BJ (cell line): Measurements from ENCODE around the gene ASGR2. TPM values are rescaled to one million over a fixed set of nuclear protein-coding genes. Genes with fewer than 3 reads are reported as not detected.
"Not testable (repeated sequence)": the region's sequence is repeated elsewhere in the genome, so short reads cannot be mapped to it uniquely, and the experiment has no call there.

Experiments
- CTCF ChIA-PET: fragments of 350-600 bp; formaldehyde crosslinking; extraction: SDS; loops from one replicate; lab custom pipeline; 2021; ENCODE audit warnings: antibody characterized with exemption, inconsistent platforms; lab: Yijun Ruan, JAX
- POLR2A ChIA-PET: fragments of 300-600 bp; sonication (Branson Sonifier 250); formaldehyde crosslinking; extraction: SDS; loops from one replicate; lab custom pipeline; 2021; ENCODE audit warnings: antibody characterized with exemption; lab: Charles Lee
- DNase-seq: peaks from one replicate; pipeline ENCODE4 v3.0.0-alpha.2; 2011; ENCODE audit warnings: low read depth
- H3K27me3 ChIP-seq: 2 replicates; pipeline ENCODE4 v1.6.0; 2011; ENCODE audit warnings: low read length; ENCODE audit not compliant: control insufficient read depth, insufficient read depth
- H3K36me3 ChIP-seq: 2 replicates; pipeline ENCODE4 v1.5.1; 2011; ENCODE audit warnings: low read length; ENCODE audit not compliant: control insufficient read depth, insufficient read depth
- H3K4me3 ChIP-seq: 2 replicates; pipeline ENCODE4 v1.5.1; 2011; ENCODE audit warnings: low read depth, mild to moderate bottlenecking, control low read depth, low read length
- polyA minus RNA-seq: library from RNA; depleted of rRNA, polyadenylated mRNA; stranded (reverse); fragments of >200 nt; gene quantifications from 2 replicates; pipeline ENCODE4 v1.2.3, GENCODE V29; 2011; rRNA and poly(A)+ RNA removed
- polyA plus RNA-seq: library from polyadenylated mRNA; depleted of rRNA; stranded (reverse); fragments of >200 nt; gene quantifications from 2 replicates; pipeline ENCODE4 v1.2.3, GENCODE V29; 2011; rRNA removed
- TF ChIP-seq, protein P1 (sequence below): IDR thresholded peaks from 2 replicates; pipeline ENCODE4 v1.5.1; 2011; ENCODE audit warnings: low read depth, mild to moderate bottlenecking, control low read depth, inconsistent platforms, low read length, moderate library complexity; ENCODE audit not compliant: insufficient read depth

Gene ASGR2, protein sequence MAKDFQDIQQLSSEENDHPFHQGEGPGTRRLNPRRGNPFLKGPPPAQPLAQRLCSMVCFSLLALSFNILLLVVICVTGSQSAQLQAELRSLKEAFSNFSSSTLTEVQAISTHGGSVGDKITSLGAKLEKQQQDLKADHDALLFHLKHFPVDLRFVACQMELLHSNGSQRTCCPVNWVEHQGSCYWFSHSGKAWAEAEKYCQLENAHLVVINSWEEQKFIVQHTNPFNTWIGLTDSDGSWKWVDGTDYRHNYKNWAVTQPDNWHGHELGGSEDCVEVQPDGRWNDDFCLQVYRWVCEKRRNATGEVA
- polyA plus RNA-seq (not detected in 2 replicates), polyA minus RNA-seq (not detected in 2 replicates)

DNA sequence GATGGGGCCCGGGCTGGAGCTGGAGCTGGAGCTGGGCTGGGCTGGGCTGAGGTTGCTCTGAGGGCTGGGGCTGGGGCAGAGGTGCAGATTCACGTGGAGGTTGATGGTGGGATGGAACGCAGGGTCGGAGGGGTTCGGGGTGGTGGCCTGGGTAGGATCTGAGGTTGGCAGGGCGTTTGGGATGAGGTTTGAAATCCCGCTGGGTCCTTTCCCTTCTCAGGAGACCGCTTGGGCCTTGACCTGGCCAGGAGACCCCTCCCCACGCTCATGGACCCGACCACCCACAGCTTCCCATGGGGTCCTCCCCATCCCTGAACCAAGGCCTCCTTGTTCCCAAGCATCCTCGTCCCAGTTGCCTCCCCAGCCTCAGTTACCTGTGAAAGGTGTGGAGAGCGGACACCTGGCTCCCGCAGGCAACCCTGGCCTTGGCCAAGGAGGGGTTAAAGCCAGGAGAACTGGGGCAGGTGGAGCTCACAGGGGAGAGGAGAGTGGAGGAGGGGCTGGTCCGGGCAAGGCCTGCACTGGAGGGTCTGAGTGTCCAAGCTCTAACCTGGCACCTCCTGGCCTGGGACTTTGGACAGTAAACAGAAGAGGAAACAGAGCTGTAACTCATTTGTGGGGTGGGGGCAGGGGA, at the start of gene ASGR2:
ASGR2 (minus strand) TSS at position 582 of the 634 bp plus-strand sequence. CDS start 582 bp downstream, outside the sequence.
- H3K36me3 ChIP-seq: no peaks in the 10 kb centered on the region
- ChIA-PET CTCF (interaction anchor here (1.5 kb wide), 1 partner anchor 23 kb away, joined by 5 read pairs; no protein-coding TSS in a partner anchor), POLR2A (no interaction called here)
- no peak within 1 kb of the TSS for H3K4me3 ChIP-seq
- TF ChIP-seq, protein P1, sequence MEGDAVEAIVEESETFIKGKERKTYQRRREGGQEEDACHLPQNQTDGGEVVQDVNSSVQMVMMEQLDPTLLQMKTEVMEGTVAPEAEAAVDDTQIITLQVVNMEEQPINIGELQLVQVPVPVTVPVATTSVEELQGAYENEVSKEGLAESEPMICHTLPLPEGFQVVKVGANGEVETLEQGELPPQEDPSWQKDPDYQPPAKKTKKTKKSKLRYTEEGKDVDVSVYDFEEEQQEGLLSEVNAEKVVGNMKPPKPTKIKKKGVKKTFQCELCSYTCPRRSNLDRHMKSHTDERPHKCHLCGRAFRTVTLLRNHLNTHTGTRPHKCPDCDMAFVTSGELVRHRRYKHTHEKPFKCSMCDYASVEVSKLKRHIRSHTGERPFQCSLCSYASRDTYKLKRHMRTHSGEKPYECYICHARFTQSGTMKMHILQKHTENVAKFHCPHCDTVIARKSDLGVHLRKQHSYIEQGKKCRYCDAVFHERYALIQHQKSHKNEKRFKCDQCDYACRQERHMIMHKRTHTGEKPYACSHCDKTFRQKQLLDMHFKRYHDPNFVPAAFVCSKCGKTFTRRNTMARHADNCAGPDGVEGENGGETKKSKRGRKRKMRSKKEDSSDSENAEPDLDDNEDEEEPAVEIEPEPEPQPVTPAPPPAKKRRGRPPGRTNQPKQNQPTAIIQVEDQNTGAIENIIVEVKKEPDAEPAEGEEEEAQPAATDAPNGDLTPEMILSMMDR: no peak
- DNase-seq: no peak
- H3K27me3 ChIP-seq: peaks cover 4% of the 10 kb centered on the region; the same call in 1 of the 2 replicates

DNA sequence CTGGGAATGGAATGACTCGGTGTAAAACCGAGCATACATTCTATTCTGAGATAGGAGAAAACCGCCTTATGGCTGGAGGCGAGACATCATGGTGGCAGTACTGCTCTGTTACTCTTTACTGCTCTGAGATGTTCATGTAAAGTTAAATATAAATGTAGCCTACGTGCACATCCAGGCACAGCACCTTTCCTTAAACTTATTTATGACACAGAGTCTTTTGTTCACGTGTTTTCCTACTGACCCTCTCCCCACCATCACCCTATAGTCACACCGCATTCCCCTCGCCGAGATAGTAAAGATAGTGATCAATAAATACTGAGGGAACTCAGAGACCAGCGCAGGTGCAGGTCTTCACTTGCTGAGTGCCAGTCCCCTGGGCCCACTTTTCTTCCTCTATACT, 44.9 kb upstream of the ASGR2 start:
- DNase-seq, CTCF ChIA-PET, H3K36me3 ChIP-seq, H3K27me3 ChIP-seq, POLR2A ChIA-PET, H3K4me3 ChIP-seq: not testable (repeated sequence)

DNA sequence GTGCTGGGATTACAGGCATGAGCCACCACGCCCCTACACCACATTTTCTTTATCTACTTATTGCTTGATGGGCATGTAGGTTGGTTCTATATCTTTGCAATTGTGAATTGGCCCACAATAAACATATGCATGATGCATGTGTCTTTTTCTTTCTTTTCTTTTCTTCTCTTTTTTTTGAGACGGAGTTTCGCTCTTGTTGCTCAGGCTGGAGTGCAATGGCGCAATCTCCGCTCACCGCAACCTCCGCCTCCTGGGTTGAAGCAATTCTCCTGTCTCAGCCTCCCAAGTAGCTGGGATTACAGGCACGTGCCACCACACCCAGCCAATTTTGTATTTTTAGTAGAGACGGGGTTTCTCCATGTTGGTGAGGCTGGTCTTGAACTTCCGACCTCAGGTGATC, 43.8 kb upstream of the ASGR2 start:
- DNase-seq, H3K27me3 ChIP-seq, H3K4me3 ChIP-seq, POLR2A ChIA-PET, H3K36me3 ChIP-seq: not testable (repeated sequence)
- CTCF ChIA-PET: interaction anchor here (1.5 to 2.2 kb wide), 2 partner anchors 11 to 23 kb away, joined by 3 to 4 read pairs; no protein-coding TSS in a partner anchor

GRCh38 chr17:7156342-7156940, 41.8 kb upstream of the ASGR2 start:
- ChIA-PET CTCF (interaction anchor here (2.4 kb wide), 1 partner anchor 19 kb away, joined by 9 read pairs; no protein-coding TSS in a partner anchor), POLR2A (no interaction called here)
- TF ChIP-seq, protein P1: no peak
- no peaks in the 10 kb centered on the region for H3K36me3 ChIP-seq
- H3K27me3 ChIP-seq: peaks cover 3% of the 10 kb centered on the region
- DNase-seq: no peak
- H3K4me3 ChIP-seq: no peak overlapping the region

- no peak for DNase-seq
- POLR2A ChIA-PET: no interaction called here
- Histone ChIP-seq H3K4me3 (no peak overlapping the region), H3K27me3 (no peaks in the 10 kb centered on the region; the same call in 1 of the 2 replicates), H3K36me3 (no peaks in the 10 kb centered on the region)
- TF ChIP-seq, protein P1: no peak
- CTCF ChIA-PET: interaction anchor here (1.1 to 2.1 kb wide), 3 partner anchors 11 to 102 kb away, joined by 4 to 5 read pairs (median 4); no protein-coding TSS in a partner anchor
Observed at GRCh38 chr17:7147772-7148171, 33.1 kb upstream of the ASGR2 start.

- ChIA-PET CTCF (interaction anchor here (0.7 to 2.1 kb wide), 2 partner anchors 10 to 13 kb away, joined by 3 to 9 read pairs; no protein-coding TSS in a partner anchor), POLR2A (interaction anchor here (0.5 kb wide), 1 partner anchor 338 kb away, joined by 3 read pairs; no protein-coding TSS in a partner anchor)
- DNase-seq: no peak
- TF ChIP-seq, protein P1: no peak
- Histone ChIP-seq H3K27me3 (peaks cover 5% of the 10 kb centered on the region), H3K36me3 (no peaks in the 10 kb centered on the region), H3K4me3 (no peak overlapping the region)
Observed at GRCh38 chr17:7146115-7146514, 31.5 kb upstream of the ASGR2 start.
